Right lobe of liver (tissue), 6 donors: ENCODE results near the gene GPBAR1. TPM values are rescaled to one million over a fixed set of nuclear protein-coding genes. Genes with fewer than 3 reads are reported as not detected.
A peak's percentile ranks its signal among the peaks of the same experiment; 100 is the strongest.

Experiments
- ATAC-seq, 4 donors: fragments of 200-7000 bp; cut with Tn5 transposase; one replicate each; pipeline ENCODE4 v1.9.1; 2020; ENCODE audit warnings: mild to moderate bottlenecking in 4 of 4, moderate library complexity in 4 of 4
- DNase-seq, 3 donors: peaks; one replicate each; pipeline ENCODE4 v3.0.0-alpha.2; 2020
- H3K27ac ChIP-seq, 3 donors: fragments of 200-600 bp; one replicate each; pipeline ENCODE4 v1.8.0; 2022
- H3K27me3 ChIP-seq, 2 donors: fragments of 200-600 bp; one replicate each; pipeline ENCODE4 v1.8.0; 2022
- H3K36me3 ChIP-seq, 4 donors: fragments of 200-600 bp; sonication (generic) in 1 of 4; one replicate each; pipeline versions ENCODE4 v1.5.1 to v1.8.0; 2017 to 2022; ENCODE audit warnings: control low read depth in 1 of 4
- H3K4me1 ChIP-seq, 4 donors: fragments of 200-600 bp; sonication (generic) in 1 of 4; one replicate each; pipeline versions ENCODE4 v1.5.1 to v1.8.0; 2017 to 2022; ENCODE audit warnings: control low read depth in 1 of 4
- H3K4me3 ChIP-seq, 3 donors: fragments of 200-600 bp; one replicate each; pipeline ENCODE4 v1.8.0; 2022
- H3K9me3 ChIP-seq, 4 donors: fragments of 200-600 bp; sonication (generic) in 1 of 4; one replicate each; pipeline versions ENCODE4 v1.5.1 to v1.8.0; 2017 to 2022; ENCODE audit warnings: control low read depth in 1 of 4
- CTCF ChIP-seq, 4 donors: fragments of 200-600 bp in 3 of 4; fragments of 450-650 bp in 1 of 4; IDR thresholded peaks; one replicate each; pipeline versions ENCODE4 v1.5.1 to v1.8.0; 2016 to 2022; ENCODE audit warnings: antibody characterized with exemption in 4 of 4, mild to moderate bottlenecking in 2 of 4
- POLR2A ChIP-seq: fragments of 450-650 bp; IDR thresholded peaks from one replicate; pipeline ENCODE4 v1.6.1; 2017; ENCODE audit warnings: antibody characterized with exemption, mild to moderate bottlenecking
- WGBS: methylation state at CpG from one replicate; pipeline ENCODE4 v1.1.6; 2018; ENCODE audit warnings: low coverage, low lambda C conversion rate; ENCODE audit not compliant: insufficient coverage; ENCODE audit errors: missing lambda C conversion rate; 5-methylcytosine and 5-hydroxymethylcytosine counted together
- intact Hi-C, 2 donors: fragments of 100-400 bp; cut with DNase I; formaldehyde crosslinking; loops; one replicate each; pipeline versions ENCODE4 v1.11.2 to v1.14.1; 2022
- total RNA-seq, 6 experiments: library from RNA; depleted of rRNA in 2 of 6; stranded (reverse); fragments of >200 nt in 2 of 6; fragmentation: NEBNext Ultra II Directional in 3 of 6; extraction: Animal tissue kit (Norgen Biotek cat#: 25700) in 3 of 6; gene quantifications; one replicate each; pipeline versions ENCODE4 v1.1.0 to v1.2.4, GENCODE V29; 2016 to 2023
- donor health status: DM: no; HTN: yes; CAD: no.
- donor health status: DM: no; HTN: no; CAD: no.
- donor health status: DM: no; HTN: no; CAD: no.
- donor health status: DM: no; HTN: yes; CAD: no.
- donor health status: DM: no; HTN: yes; CAD: no.

Gene GPBAR1
- total RNA-seq, 6 experiments from 2014 or later: 0.56 to 3.2 (median 0.94) TPM

DNA sequence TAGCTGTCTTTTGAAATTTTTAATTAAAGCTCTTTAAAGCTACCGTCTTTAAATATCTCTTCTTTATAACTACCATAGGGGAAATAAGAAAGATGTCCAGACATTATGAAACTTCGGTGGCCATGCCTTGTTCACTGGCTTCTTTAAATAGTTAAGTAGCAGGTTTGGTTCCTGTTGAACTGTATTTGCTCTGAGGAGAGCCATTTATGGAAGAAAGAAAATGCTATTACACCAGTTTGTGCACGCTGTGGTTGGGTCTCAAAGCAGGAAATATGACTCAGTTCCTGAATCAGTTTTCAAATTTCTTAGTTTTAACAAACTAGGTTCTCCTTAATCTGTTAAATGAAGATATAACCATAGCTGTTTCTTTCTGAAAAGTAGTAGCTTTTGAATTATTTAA lies 31.6 kb upstream of the GPBAR1 start:
- intact Hi-C loops: no loop called here
- H3K9me3 ChIP-seq: no peaks in the 10 kb centered on the region
- H3K4me3 ChIP-seq: no peak overlapping the region
- no peak for TF ChIP-seq CTCF (IDR thresholded peaks at IDR 0.05)
- no peak for TF ChIP-seq POLR2A
- peak overlapping the region; percentile 19 to 48 (median 23) for H3K27ac ChIP-seq
- ATAC-seq: peak; percentile 71 to 91 (median 86)
- peaks cover 0 to 11% (median 1%) of the 10 kb centered on the region in 4 donors for H3K4me1 ChIP-seq
- no peak for DNase-seq
- WGBS: 35% methylated on average over 3 of the region's 3 CpGs
- peaks cover 0 to 61% (median 18%) of the 10 kb centered on the region in 4 donors for H3K36me3 ChIP-seq
- no peaks in the 10 kb centered on the region for H3K27me3 ChIP-seq

- H3K27me3 ChIP-seq: no peaks in the 10 kb centered on the region
- H3K9me3 ChIP-seq: no peaks in the 10 kb centered on the region
- no peak overlapping the region for H3K4me3 ChIP-seq
- peaks cover 0 to 11% (median 1%) of the 10 kb centered on the region in 4 donors for H3K4me1 ChIP-seq
- 80% methylated on average over 3 of the region's 4 CpGs for WGBS
- TF ChIP-seq CTCF (IDR thresholded peaks at IDR 0.05): no peak
- no peak for TF ChIP-seq POLR2A
- intact Hi-C loops: no loop called here
- H3K27ac ChIP-seq: peak overlapping the region; percentile 19 to 23 (median 21)
- no peak for DNase-seq
- no peak for ATAC-seq
- peaks cover 0 to 62% (median 21%) of the 10 kb centered on the region in 4 donors for H3K36me3 ChIP-seq
Observed at GRCh38 chr2:218229851-218230250, 31.0 kb upstream of the GPBAR1 start.

DNA sequence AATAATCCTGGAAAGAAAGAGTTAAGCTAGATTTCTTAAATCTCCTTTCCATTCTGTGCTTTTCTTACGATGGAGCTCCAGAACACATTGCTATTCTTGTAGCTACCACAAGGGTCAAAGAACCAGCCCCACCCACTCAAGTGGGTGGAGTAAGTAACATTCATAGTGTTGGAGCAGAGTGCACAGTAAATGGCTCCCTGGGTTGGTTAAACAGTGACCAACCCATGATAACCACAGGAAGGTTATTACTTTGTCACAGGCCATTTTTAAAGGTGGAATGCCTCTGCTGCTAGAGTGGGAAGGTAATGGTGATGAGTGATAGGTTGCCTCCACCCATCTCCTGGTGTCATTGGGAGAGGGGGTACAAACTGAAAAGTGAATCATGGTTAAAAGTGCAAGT lies 29.9 kb upstream of the GPBAR1 start:
- TF ChIP-seq POLR2A (no peak), CTCF (IDR thresholded peaks at IDR 0.05) (peak in 1 of 4 donors; percentile 8)
- H3K27ac ChIP-seq: no peak overlapping the region
- intact Hi-C loops: no loop called here
- DNase-seq: no peak
- H3K4me1 ChIP-seq: peaks cover 0 to 11% (median 1%) of the 10 kb centered on the region in 4 donors
- H3K4me3 ChIP-seq: no peak overlapping the region
- 42% methylated on average over 1 of the region's 1 CpG for WGBS
- H3K27me3 ChIP-seq: no peaks in the 10 kb centered on the region
- H3K36me3 ChIP-seq: peaks cover 7 to 62% (median 28%) of the 10 kb centered on the region in 4 donors
- ATAC-seq: peak; percentile 30 to 39 (median 36)
- H3K9me3 ChIP-seq: no peaks in the 10 kb centered on the region

- Histone ChIP-seq H3K36me3 (peaks cover 11 to 61% (median 29%) of the 10 kb centered on the region in 4 donors), H3K4me1 (peaks cover 0 to 11% (median 1%) of the 10 kb centered on the region in 4 donors), H3K27me3 (no peaks in the 10 kb centered on the region), H3K4me3 (no peak overlapping the region), H3K27ac (no peak overlapping the region), H3K9me3 (no peaks in the 10 kb centered on the region)
- no peak for ATAC-seq
- intact Hi-C loops: no loop called here
- TF ChIP-seq POLR2A (no peak), CTCF (IDR thresholded peaks at IDR 0.05) (no peak)
- no peak for DNase-seq
- WGBS: 91% methylated on average over 4 of the region's 4 CpGs
Observed at GRCh38 chr2:218233543-218233942, 27.3 kb upstream of the GPBAR1 start.

- no peak for ATAC-seq
- H3K27ac ChIP-seq: no peak overlapping the region
- DNase-seq: no peak
- TF ChIP-seq CTCF (IDR thresholded peaks at IDR 0.05) (no peak), POLR2A (no peak)
- H3K36me3 ChIP-seq: peaks cover 11 to 65% (median 36%) of the 10 kb centered on the region in 4 donors
- intact Hi-C loops: no loop called here
- no peaks in the 10 kb centered on the region for H3K27me3 ChIP-seq
- H3K9me3 ChIP-seq: no peaks in the 10 kb centered on the region
- no peak overlapping the region for H3K4me3 ChIP-seq
- WGBS: 42% methylated on average over 3 of the region's 3 CpGs
- peaks cover 0 to 11% (median 1%) of the 10 kb centered on the region in 4 donors for H3K4me1 ChIP-seq
Observed at GRCh38 chr2:218234521-218234920, 26.3 kb upstream of the GPBAR1 start.
